ENCODE results near the gene FAM90A26.
"Not testable (repeated sequence)": the region's sequence is repeated elsewhere in the genome, so short reads cannot be mapped to it uniquely, and the experiment has no call there.

FAM90A26 gene

DNA sequence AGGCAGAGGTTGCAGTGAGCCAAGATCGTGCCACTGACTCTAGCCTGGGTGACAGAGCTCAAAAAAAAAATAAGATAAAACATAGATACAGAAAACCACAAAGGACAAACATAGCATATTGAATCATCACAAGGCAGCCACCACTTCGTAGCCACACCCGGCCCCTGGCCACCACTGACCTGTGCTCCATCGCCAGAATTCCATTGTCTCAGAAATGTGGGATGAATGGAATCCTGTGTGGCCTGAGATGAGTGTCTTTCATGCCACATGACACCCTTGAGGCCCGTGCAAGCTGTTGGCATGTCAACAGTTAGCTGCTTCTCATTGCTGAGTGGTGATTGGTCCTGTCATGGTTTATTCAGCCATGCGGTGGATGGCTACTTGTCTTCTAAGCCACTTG, 10.2 kb upstream of the FAM90A26 start:
- not testable (repeated sequence) for DNase-seq

DNA sequence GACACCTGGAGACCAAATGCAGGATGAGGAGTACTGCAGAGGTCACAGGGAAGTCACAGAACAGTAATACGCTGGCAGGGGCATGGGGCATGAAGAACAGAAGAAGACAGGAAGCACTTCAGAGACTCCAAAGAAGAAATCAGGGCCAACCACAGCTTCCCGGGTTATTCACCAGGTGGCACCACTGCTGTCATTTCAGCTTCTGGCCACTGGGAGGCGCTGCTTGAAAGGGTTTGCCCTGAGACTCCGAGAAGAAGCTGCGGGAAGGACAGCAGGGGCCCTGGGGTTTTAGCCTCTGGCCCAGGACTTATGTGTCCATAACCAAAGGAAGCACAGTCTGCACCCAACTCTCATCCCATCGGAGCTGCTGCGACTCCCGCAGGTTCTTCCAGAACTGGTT, 4.2 kb upstream of the FAM90A26 start:
- not testable (repeated sequence) for DNase-seq

DNA sequence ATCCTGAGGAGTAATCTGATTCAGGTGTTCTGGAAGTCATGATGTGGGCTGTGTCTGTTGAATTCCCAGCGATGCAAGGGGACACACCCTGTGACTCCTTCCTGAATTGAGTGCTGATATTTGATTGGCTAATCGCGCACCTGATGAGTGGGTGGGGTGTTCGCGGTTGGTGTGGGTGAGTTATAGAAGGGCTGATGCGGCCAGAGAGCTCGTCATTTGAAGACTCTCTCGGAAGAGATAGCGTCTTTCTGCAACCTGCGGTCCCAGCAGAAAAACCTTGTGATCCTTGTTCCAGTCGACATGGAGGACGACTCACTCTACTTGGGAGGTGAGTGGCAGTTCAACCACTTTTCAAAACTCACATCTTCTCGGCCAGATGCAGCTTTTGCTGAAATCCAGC, 40.1 kb downstream of the FAM90A26 start, which contains the start of gene USP17L10:
USP17L10 (plus strand) TSS at position 301 of the 400 bp plus-strand sequence; CDS start at position 301, 0 bp downstream.
- not testable (repeated sequence) for DNase-seq

DNA sequence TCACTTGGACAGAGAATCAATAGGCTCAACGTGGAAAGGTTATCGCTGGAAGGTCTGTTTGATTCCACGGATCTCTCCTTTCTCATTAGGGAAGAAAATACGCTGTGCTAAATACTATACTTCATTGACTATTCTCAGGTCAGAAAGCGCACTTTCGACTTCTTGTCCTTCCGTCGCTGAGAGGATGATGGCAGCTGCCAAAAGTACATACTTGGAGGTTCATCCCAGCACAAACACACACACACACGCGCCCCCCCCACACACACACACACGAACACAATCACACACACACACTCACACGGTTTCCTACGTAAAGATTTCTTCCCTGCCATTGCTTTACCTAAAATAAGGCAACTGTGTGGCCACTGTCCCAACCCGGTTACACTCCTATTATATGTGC, 44.5 kb downstream of the FAM90A26 start:
- DNase-seq: not testable (repeated sequence)

DNA sequence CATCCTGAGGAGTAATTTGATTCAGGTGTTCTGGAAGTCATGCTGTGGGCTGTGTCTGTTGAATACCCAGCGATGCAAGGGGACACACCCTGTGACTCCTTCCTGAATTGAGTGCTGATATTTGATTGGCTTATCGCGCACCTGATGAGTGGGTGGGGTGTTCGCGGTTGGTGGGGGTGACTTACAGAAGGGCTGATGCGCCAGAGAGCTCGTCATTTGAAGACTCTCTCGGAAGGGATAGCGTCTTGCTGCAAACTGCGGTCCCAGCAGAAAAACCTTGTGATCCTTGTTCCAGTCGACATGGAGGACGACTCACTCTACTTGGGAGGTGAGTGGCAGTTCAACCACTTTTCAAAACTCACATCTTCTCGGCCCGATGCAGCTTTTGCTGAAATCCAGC, 44.9 kb downstream of the FAM90A26 start, which contains the start of gene USP17L11:
USP17L11 (plus strand) TSS at position 301 of the 400 bp plus-strand sequence; CDS start at position 301, 0 bp downstream.
- DNase-seq: not testable (repeated sequence)

DNA sequence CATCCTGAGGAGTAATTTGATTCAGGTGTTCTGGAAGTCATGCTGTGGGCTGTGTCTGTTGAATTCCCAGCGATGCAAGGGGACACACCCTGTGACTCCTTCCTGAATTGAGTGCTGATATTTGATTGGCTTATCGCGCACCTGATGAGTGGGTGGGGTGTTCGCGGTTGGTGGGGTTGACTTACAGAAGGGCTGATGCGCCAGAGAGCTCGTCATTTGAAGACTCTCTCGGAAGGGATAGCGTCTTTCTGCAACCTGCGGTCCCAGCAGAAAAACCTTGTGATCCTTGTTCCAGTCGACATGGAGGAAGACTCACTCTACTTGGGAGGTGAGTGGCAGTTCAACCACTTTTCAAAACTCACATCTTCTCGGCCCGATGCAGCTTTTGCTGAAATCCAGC, 49.6 kb downstream of the FAM90A26 start, which contains the start of gene USP17L12:
USP17L12 (plus strand) TSS at position 301 of the 400 bp plus-strand sequence; CDS start at position 301, 0 bp downstream.
- not testable (repeated sequence) for DNase-seq

DNA sequence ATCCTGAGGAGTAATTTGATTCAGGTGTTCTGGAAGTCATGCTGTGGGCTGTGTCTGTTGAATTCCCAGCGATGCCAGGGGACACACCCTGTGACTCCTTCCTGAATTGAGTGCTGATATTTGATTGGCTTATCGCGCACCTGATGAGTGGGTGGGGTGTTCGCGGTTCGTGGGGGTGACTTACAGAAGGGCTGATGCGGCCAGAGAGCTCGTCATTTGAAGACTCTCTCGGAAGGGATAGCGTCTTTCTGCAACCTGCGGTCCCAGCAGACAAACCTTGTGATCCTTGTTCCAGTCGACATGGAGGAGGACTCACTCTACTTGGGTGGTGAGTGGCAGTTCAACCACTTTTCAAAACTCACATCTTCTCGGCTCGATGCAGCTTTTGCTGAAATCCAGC, 54.4 kb downstream of the FAM90A26 start, which contains the start of gene USP17L13:
USP17L13 (plus strand) TSS at position 301 of the 400 bp plus-strand sequence; CDS start at position 301, 0 bp downstream.
- DNase-seq: not testable (repeated sequence)
